Endothelial cell of umbilical vein (primary cell): Measurements from ENCODE around the gene DENND4A. TPM values are rescaled to one million over a fixed set of nuclear protein-coding genes. Genes with fewer than 3 reads are reported as not detected.

ENCODE experiments used
- BruUV-seq: library from RNA; stranded (reverse); fragments of 400-500 nt; replicated peaks from 2 replicates; lab custom pipeline; 2021; lab: Mats Ljungman, UMichigan
- CTCF ChIA-PET: fragments of 300-600, 350-600 bp; sonication (Branson Sonifier 250); formaldehyde crosslinking; loops from one replicate; lab custom pipeline; 2021; ENCODE audit warnings: antibody characterized with exemption, inconsistent platforms; lab: Charles Lee
- POLR2A ChIA-PET: fragments of 300-600, 350-600 bp; sonication (Branson Sonifier 250); formaldehyde crosslinking; loops from one replicate; lab custom pipeline; 2021; ENCODE audit warnings: antibody characterized with exemption, inconsistent platforms; lab: Charles Lee
- DNase-seq: peaks from one replicate; pipeline ENCODE4 v3.0.0-alpha.2; 2011; ENCODE audit warnings: low read depth, low spot score
- FAIRE-seq: peaks from 2 replicates; lab custom pipeline; 2011; peaks lifted over from hg19 to GRCh38; lab: Jason Lieb, UNC
- H2AFZ ChIP-seq: 2 replicates; pipeline ENCODE4 v1.6.0; 2012; ENCODE audit warnings: low read depth, low read length, control low read depth, inconsistent platforms
- H3K27ac ChIP-seq: 2 replicates; pipeline ENCODE4 v1.5.1; 2011; ENCODE audit warnings: low read depth, mild to moderate bottlenecking, control low read depth, low read length, moderate library complexity; ENCODE audit not compliant: insufficient read depth
- H3K27me3 ChIP-seq, 2 experiments: 2 replicates each; pipeline versions ENCODE4 v1.6.0 to v1.6.1; 2011; ENCODE audit warnings: low read length in 2 of 2, mixed read lengths in 1 of 2; ENCODE audit not compliant: control insufficient read depth in 2 of 2, insufficient read depth in 2 of 2
- H3K36me3 ChIP-seq, 2 experiments: 2 replicates in 1 of 2; 3 replicates in 1 of 2; pipeline ENCODE4 v1.5.1; 2011; ENCODE audit warnings: low read length in 2 of 2, mild to moderate bottlenecking in 1 of 2, moderate library complexity in 1 of 2; ENCODE audit not compliant: control insufficient read depth in 2 of 2, insufficient read depth in 2 of 2; ENCODE audit errors: extremely low read depth in 1 of 2
- H3K4me1 ChIP-seq: 3 replicates; pipeline ENCODE4 v1.5.1; 2011; ENCODE audit warnings: mild to moderate bottlenecking, low read length; ENCODE audit not compliant: control insufficient read depth, insufficient read depth; ENCODE audit errors: extremely low read depth
- H3K4me2 ChIP-seq: 2 replicates; pipeline ENCODE4 v1.6.1; 2011; ENCODE audit warnings: low read length, control low read depth, mixed read lengths; ENCODE audit not compliant: insufficient read depth
- H3K4me3 ChIP-seq, 3 experiments: fragments of 200-600 bp in 1 of 3; sonication (generic), shearing (Covaris generic) in 1 of 3; replicated peaks in 1 of 3; 2 replicates each; pipeline ENCODE4 v1.5.1; 2011 to 2016; ENCODE audit warnings: control low read depth in 3 of 3, low read length in 3 of 3, mild to moderate bottlenecking in 2 of 3, inconsistent platforms in 1 of 3, low read depth in 1 of 3, moderate library complexity in 1 of 3; ENCODE audit not compliant: insufficient read depth in 1 of 3
- H3K79me2 ChIP-seq: 2 replicates; pipeline ENCODE4 v1.6.0; 2012; ENCODE audit warnings: low read length, inconsistent platforms; ENCODE audit not compliant: control insufficient read depth, insufficient read depth
- H3K9ac ChIP-seq: replicated peaks from 2 replicates; pipeline ENCODE3; 2011; ENCODE audit warnings: low read length, control low read depth; ENCODE audit not compliant: insufficient read depth; ENCODE audit errors: extremely low read depth
- H3K9me1 ChIP-seq: replicated peaks from 3 replicates; pipeline ENCODE4 v1.6.0; 2011; ENCODE audit warnings: mild to moderate bottlenecking, low read length; ENCODE audit not compliant: control insufficient read depth, insufficient read depth; ENCODE audit errors: extremely low read depth
- H3K9me3 ChIP-seq: replicated peaks from 2 replicates; pipeline ENCODE4 v1.5.1; 2012; ENCODE audit warnings: low read length, inconsistent platforms; ENCODE audit not compliant: control insufficient read depth, insufficient read depth
- H4K20me1 ChIP-seq: replicated peaks from 2 replicates; pipeline ENCODE3; 2011; ENCODE audit warnings: mild to moderate bottlenecking, low read length; ENCODE audit not compliant: control insufficient read depth, insufficient read depth; ENCODE audit errors: extremely low read depth
- CTCF ChIP-seq, 2 donors: IDR thresholded peaks; 1 replicate in 1 of 2; 2 replicates in 1 of 2; pipeline ENCODE4 v1.5.1; 2011; ENCODE audit warnings: low read length in 2 of 2, mild to moderate bottlenecking in 2 of 2, moderate library complexity in 2 of 2, control low read depth in 1 of 2, inconsistent platforms in 1 of 2, low read depth in 1 of 2; ENCODE audit not compliant: insufficient read depth in 1 of 2; ENCODE audit errors: extremely low read depth in 1 of 2
- EZH2 ChIP-seq: IDR thresholded peaks from 2 replicates; pipeline ENCODE4 v1.6.1; 2012; ENCODE audit warnings: borderline replicate concordance, low read depth, mild to moderate bottlenecking, moderate library complexity, low read length, inconsistent platforms; ENCODE audit not compliant: severe bottlenecking
- FOS ChIP-seq: IDR thresholded peaks from 2 replicates; pipeline ENCODE4 v1.6.1; 2011; ENCODE audit warnings: mild to moderate bottlenecking, low read length, moderate library complexity, borderline replicate concordance; ENCODE audit not compliant: insufficient read depth
- GATA2 ChIP-seq: IDR thresholded peaks from 2 replicates; pipeline ENCODE4 v1.7.0; 2011; ENCODE audit warnings: low read depth, mild to moderate bottlenecking, moderate library complexity, mixed read lengths, low read length; ENCODE audit not compliant: insufficient read length, insufficient read depth
- JUN ChIP-seq: IDR thresholded peaks from 2 replicates; pipeline ENCODE4 v1.6.1; 2011; ENCODE audit warnings: borderline replicate concordance, low read depth; ENCODE audit not compliant: insufficient read length, insufficient read depth
- MAX ChIP-seq: IDR thresholded peaks from 2 replicates; pipeline ENCODE4 v1.6.1; 2011; ENCODE audit not compliant: insufficient read depth, insufficient read length
- MYC ChIP-seq: IDR thresholded peaks from one replicate; pipeline ENCODE4 v1.6.1; 2011; ENCODE audit warnings: mild to moderate bottlenecking, low read depth, low read length
- POLR2A ChIP-seq: IDR thresholded peaks from 2 replicates; pipeline ENCODE4 v1.6.1; 2012; ENCODE audit warnings: low read depth, mild to moderate bottlenecking, control low read depth, low read length
- POLR2AphosphoS5 ChIP-seq: IDR thresholded peaks from 2 replicates; pipeline ENCODE4 v1.6.1; 2012; ENCODE audit warnings: low read depth, mild to moderate bottlenecking, control low read depth, low read length, moderate library complexity; ENCODE audit not compliant: insufficient read depth
- dilution Hi-C: fragments of 300-500 bp; cut with MboI; formaldehyde crosslinking; loops from one replicate; pipeline ENCODE4 v1.15.0; 2019; ENCODE audit warnings: low sequenced_read_pairs; ENCODE audit not compliant: extremely low pct_ligation_motif_present
- intact Hi-C: fragments of 100-400 bp; cut with micrococcal nuclease; formaldehyde crosslinking; loops from one replicate; pipeline ENCODE4 v1.10.0; 2022
- polyA plus RNA-seq, 4 experiments: library from polyadenylated mRNA; depleted of rRNA in 3 of 4; stranded (reverse) in 3 of 4; unstranded in 1 of 4; fragments of >200 nt; gene quantifications; 2 replicates each; pipeline versions ENCODE4 v1.2.1 to v1.2.3, GENCODE V29; 2011 to 2012; ENCODE audit warnings: missing spikeins in 1 of 4
- total RNA-seq: library from RNA; stranded (reverse); gene quantifications from 2 replicates; pipeline ENCODE4 v1.2.3, GENCODE V29; 2021

Gene DENND4A
- total and polyA plus RNA-seq, 2 donors (not counting 3 experiments of a cell fraction or from before 2014, with no cell fraction given): 5.7 to 22.2 TPM

- no peaks in the 10 kb centered on the region for H3K9me3 ChIP-seq
- H3K4me2 ChIP-seq: no peak overlapping the region
- intact Hi-C loops (no loop called here), dilution Hi-C loops (no loop called here)
- H3K27ac ChIP-seq: no peak overlapping the region
- no peaks in the 10 kb centered on the region for H3K36me3 ChIP-seq
- ChIA-PET POLR2A (no interaction called here), CTCF (interaction anchor here (1.0 to 1.1 kb wide), 2 partner anchors 22 to 77 kb away, joined by 3 read pairs; no protein-coding TSS in a partner anchor)
- no peak overlapping the region for H3K9ac ChIP-seq
- no peak overlapping the region for H3K4me3 ChIP-seq
- TF ChIP-seq POLR2A (no peak), MYC (no peak), POLR2AphosphoS5 (no peak), CTCF (IDR thresholded peaks at IDR 0.05; ENCODE audit: extremely low read depth in 1 of 2, insufficient read depth in 1 of 2, low read depth in 1 of 2, low read length in 2 of 2) (no peak), FOS (no peak), EZH2 (no peak), MAX (no peak), GATA2 (no peak), JUN (no peak)
- FAIRE-seq (no peak), DNase-seq (no peak)
- no peak overlapping the region for H2AFZ ChIP-seq
- no TSS peak for BruUV-seq
- H3K9me1 ChIP-seq: no peaks in the 10 kb centered on the region
- H4K20me1 ChIP-seq: peaks cover 2% of the 10 kb centered on the region
- H3K79me2 ChIP-seq: no peaks in the 10 kb centered on the region
- no peaks in the 10 kb centered on the region for H3K27me3 ChIP-seq
- peaks cover 4% of the 10 kb centered on the region for H3K4me1 ChIP-seq
Observed at GRCh38 chr15:65747265-65747664, 44.8 kb downstream of the DENND4A start.
